Measurements from ENCODE around the gene ACADVL. TPM values are rescaled to one million over a fixed set of nuclear protein-coding genes. Genes with fewer than 3 reads are reported as not detected.

The ACADVL gene
- total RNA-seq, 3 donors from 2014 or later = 161 to 222 (median 174) TPM

Other genes with a start within 250 kb of the ACADVL start
- not detected for gene ALOX12, start 223.9 kb upstream of the ACADVL start, total RNA-seq
- 100 to 1,000 TPM; 138 to 150 (median 139) TPM for gene RNASEK, start 207.3 kb upstream of the ACADVL start, total RNA-seq
- under 1 TPM; 0.21 to 0.41 (median 0.25) TPM for gene BCL6B, start 196.9 kb upstream of the ACADVL start, total RNA-seq
- 1 to 10 TPM; 5.7 to 7.0 (median 6.7) TPM for gene SLC16A13, start 183.9 kb upstream of the ACADVL start, total RNA-seq
- 1 to 10 TPM in 2 of 3 donors, under 1 TPM in 1; 0.63 to 1.3 (median 1.1) TPM for gene SLC16A11, start 175.8 kb upstream of the ACADVL start, total RNA-seq
- not detected for gene CLEC10A, start 139.7 kb upstream of the ACADVL start, total RNA-seq
- under 1 TPM in 1 of 3 donors, not detected in 2; 0.25 TPM for gene ASGR2, start 105.1 kb upstream of the ACADVL start, total RNA-seq
- 1 to 10 TPM in 2 of 3 donors, under 1 TPM in 1; 0.63 to 1.3 (median 1.1) TPM for gene ASGR1, start 40.6 kb upstream of the ACADVL start, total RNA-seq
- 1 to 10 TPM; 4.2 to 6.5 (median 5.7) TPM for gene DLG4, start 102 bp upstream of the ACADVL start, total RNA-seq
- gene DVL2, start 14.6 kb downstream of the ACADVL start, total RNA-seq = 10 to 100 TPM; 62.9 to 65.3 (median 63.2) TPM
- 10 to 100 TPM; 42.6 to 47.6 (median 43.0) TPM for gene PHF23, start 19.5 kb downstream of the ACADVL start, total RNA-seq
- 100 to 1,000 TPM; 114 to 136 (median 133) TPM for gene GABARAP, start 22.5 kb downstream of the ACADVL start, total RNA-seq
- 100 to 1,000 TPM; 190 to 210 (median 196) TPM for gene CTDNEP1, start 31.8 kb downstream of the ACADVL start, total RNA-seq
- gene ELP5, start 32.3 kb downstream of the ACADVL start, total RNA-seq = 100 to 1,000 TPM; 107 to 138 (median 117) TPM
- gene CLDN7, start 42.5 kb downstream of the ACADVL start, total RNA-seq = 1 to 10 TPM in 2 of 3 donors, under 1 TPM in 1; 0.65 to 1.8 (median 1.7) TPM
- gene SLC2A4, start 61.8 kb downstream of the ACADVL start, total RNA-seq = under 1 TPM; 0.16 to 0.58 (median 0.24) TPM
- gene YBX2, start 74.7 kb downstream of the ACADVL start, total RNA-seq = under 1 TPM in 1 of 3 donors, not detected in 2; 0.18 TPM
- 1,000 to 10,000 TPM; 1,821 to 1,965 (median 1,822) TPM for gene EIF5A, start 87.7 kb downstream of the ACADVL start, total RNA-seq
- gene GPS2, start 95.4 kb downstream of the ACADVL start, total RNA-seq = 10 to 100 TPM; 80.6 to 92.8 (median 87.1) TPM
- gene NEURL4, start 109.4 kb downstream of the ACADVL start, total RNA-seq = 10 to 100 TPM; 73.1 to 88.0 (median 82.4) TPM
- gene ACAP1, start 116.6 kb downstream of the ACADVL start, total RNA-seq = 100 to 1,000 TPM; 119 to 126 (median 123) TPM
- gene KCTD11, start 132.2 kb downstream of the ACADVL start, total RNA-seq = 1 to 10 TPM; 1.6 to 2.3 (median 1.6) TPM
- not detected for gene TMEM95, start 135.2 kb downstream of the ACADVL start, total RNA-seq
- 1 to 10 TPM; 5.6 to 7.4 (median 6.0) TPM for gene TNK1, start 161.2 kb downstream of the ACADVL start, total RNA-seq
- gene PLSCR3, start 174.6 kb downstream of the ACADVL start, total RNA-seq = 10 to 100 TPM; 67.7 to 69.1 (median 68.9) TPM
- gene TMEM256, start 184.2 kb downstream of the ACADVL start, total RNA-seq = 10 to 100 TPM; 29.9 to 33.4 (median 32.0) TPM
- gene NLGN2, start 187.9 kb downstream of the ACADVL start, total RNA-seq = 1 to 10 TPM; 4.9 to 6.4 (median 5.9) TPM
- not detected for gene SPEM1, start 200.4 kb downstream of the ACADVL start, total RNA-seq
- not detected for gene SPEM2, start 205.7 kb downstream of the ACADVL start, total RNA-seq
- not detected for gene SPEM3, start 208.9 kb downstream of the ACADVL start, total RNA-seq
- gene TMEM102, start 215.5 kb downstream of the ACADVL start, total RNA-seq = 10 to 100 TPM; 11.8 to 13.9 (median 12.0) TPM
- under 1 TPM; 0.19 to 0.32 (median 0.28) TPM for gene FGF11, start 219.6 kb downstream of the ACADVL start, total RNA-seq
- gene CHRNB1, start 225.1 kb downstream of the ACADVL start, total RNA-seq = 1 to 10 TPM; 3.9 to 4.6 (median 4.3) TPM

All from activated T-cell treated with anti-CD3 and anti-CD28 coated beads, Interleukin-2, amount 50 U/mL, for 4 hours (primary cell).